ENCODE results near the gene WWP2.

DNA sequence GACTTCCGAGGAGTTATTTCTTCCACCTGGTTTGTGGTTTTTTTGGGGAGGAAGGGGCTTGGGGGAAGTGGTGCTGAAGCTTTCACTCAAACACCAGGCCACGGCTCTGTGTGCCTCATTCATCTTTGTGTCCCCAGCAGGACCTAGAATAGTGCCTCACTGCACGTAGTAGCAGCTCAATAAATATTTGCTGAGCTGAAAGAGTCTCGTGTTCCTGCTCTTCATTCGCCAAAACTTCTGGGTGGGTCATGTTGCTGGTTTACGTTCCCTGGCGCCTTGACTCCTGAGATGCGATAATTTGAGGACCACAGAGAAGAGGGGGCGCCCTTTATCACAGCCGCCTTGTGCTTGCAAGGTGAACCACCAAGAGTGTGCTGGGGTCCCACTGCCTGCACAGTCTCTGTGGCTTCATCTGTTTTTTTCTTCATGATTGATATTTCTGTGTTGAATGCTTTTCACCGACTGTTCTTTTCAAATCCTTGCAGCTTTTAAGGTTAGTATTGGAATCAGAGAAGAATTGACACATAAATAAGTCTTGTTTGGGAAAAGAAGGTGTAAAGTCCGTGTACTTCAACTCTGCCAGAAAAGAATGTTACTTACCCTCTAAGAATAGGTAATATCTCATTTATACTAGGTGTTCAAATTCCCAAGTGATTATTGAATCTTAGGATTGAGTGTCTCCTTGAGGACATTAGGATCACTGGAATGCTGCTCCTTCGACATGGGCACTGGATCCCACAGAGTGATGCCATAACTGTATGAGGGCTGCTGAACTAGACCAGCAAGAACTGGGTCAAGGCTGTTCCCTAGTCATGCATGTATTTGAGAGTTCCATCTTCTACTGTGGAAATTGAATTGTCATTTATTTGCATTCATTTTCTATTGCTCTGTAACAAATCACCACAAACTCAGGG, 96.3 kb downstream of the WWP2 start:
- TF ChIP-seq CTCF (IDR thresholded peaks at IDR 0.05): no peak
- TF ChIP-seq POLR2A (IDR thresholded peaks at IDR 0.05): no peak
